GM06990 (cell line): ENCODE results near the gene MAD1L1.

Experiments used
- DNase-seq: peaks from one replicate; pipeline ENCODE4 v3.0.0-alpha.2; 2011; ENCODE audit not compliant: insufficient read length; ENCODE audit errors: extremely low read depth
- H3K27me3 ChIP-seq: replicated peaks from 2 replicates; pipeline ENCODE4 v1.6.0; 2011; ENCODE audit warnings: low read length; ENCODE audit not compliant: control insufficient read depth, insufficient read depth
- H3K36me3 ChIP-seq: 2 replicates; pipeline ENCODE4 v1.5.1; 2011; ENCODE audit warnings: low read length; ENCODE audit not compliant: control insufficient read depth, insufficient read depth
- H3K4me3 ChIP-seq: replicated peaks from 2 replicates; pipeline ENCODE4 v1.5.1; 2011; ENCODE audit warnings: low read depth, mild to moderate bottlenecking, control low read depth, low read length
- CTCF ChIP-seq: IDR thresholded peaks from 2 replicates; pipeline ENCODE4 v1.5.1; 2011; ENCODE audit warnings: low read length, control low read depth, mild to moderate bottlenecking, inconsistent platforms; ENCODE audit not compliant: insufficient read depth, poor library complexity, severe bottlenecking

The MAD1L1 gene

GRCh38 chr7:2182461-2182860, 50.3 kb downstream of the MAD1L1 start:
- no peak for DNase-seq
- no peaks in the 10 kb centered on the region for H3K27me3 ChIP-seq
- no peak for TF ChIP-seq CTCF
- no peaks in the 10 kb centered on the region; the same call in 1 of the 2 replicates for H3K36me3 ChIP-seq
- H3K4me3 ChIP-seq = no peak overlapping the region

- Histone ChIP-seq H3K36me3 (no peaks in the 10 kb centered on the region; the same call in 1 of the 2 replicates), H3K4me3 (no peak overlapping the region), H3K27me3 (no peaks in the 10 kb centered on the region)
- TF ChIP-seq CTCF = no peak
- DNase-seq = no peak
Observed at GRCh38 chr7:2181077-2181854, 51.5 kb downstream of the MAD1L1 start.

- no peak for DNase-seq
- Histone ChIP-seq H3K27me3 (no peaks in the 10 kb centered on the region), H3K4me3 (no peak overlapping the region), H3K36me3 (no peaks in the 10 kb centered on the region; the same call in none of the 2 replicates)
- no peak for TF ChIP-seq CTCF
Observed at GRCh38 chr7:2180081-2180480, 52.7 kb downstream of the MAD1L1 start.

GRCh38 chr7:2175514-2175913, 57.2 kb downstream of the MAD1L1 start:
- Histone ChIP-seq H3K36me3 (peaks cover 2% of the 10 kb centered on the region), H3K27me3 (no peaks in the 10 kb centered on the region), H3K4me3 (no peak overlapping the region)
- no peak for DNase-seq
- TF ChIP-seq CTCF = no peak

GRCh38 chr7:2175091-2175490, 57.7 kb downstream of the MAD1L1 start:
- Histone ChIP-seq H3K27me3 (no peaks in the 10 kb centered on the region), H3K4me3 (no peak overlapping the region), H3K36me3 (peaks cover 2% of the 10 kb centered on the region)
- no peak for DNase-seq
- no peak for TF ChIP-seq CTCF
